Transverse colon (tissue), 4 donors: ENCODE results near the gene AXIN1. TPM values are rescaled to one million over a fixed set of nuclear protein-coding genes. Genes with fewer than 3 reads are reported as not detected.
A peak's percentile ranks its signal among the peaks of the same experiment; 100 is the strongest.

Experiments
- DNase-seq: peaks from one replicate; pipeline ENCODE4 v3.0.0-alpha.2; 2019
- H3K27ac ChIP-seq, 4 donors: fragments of 200-600 bp; sonication (generic); 2 replicates each; pipeline ENCODE4 v1.5.1; 2016 to 2018; ENCODE audit warnings: inconsistent platforms in 4 of 4
- H3K27me3 ChIP-seq: fragments of 200-600 bp; sonication (generic); 2 replicates; pipeline ENCODE4 v1.5.1; 2017; ENCODE audit warnings: inconsistent platforms
- H3K36me3 ChIP-seq, 4 donors: fragments of 200-600 bp; sonication (generic); 2 replicates each; pipeline ENCODE4 v1.5.1; 2017 to 2019; ENCODE audit warnings: inconsistent platforms in 4 of 4
- H3K4me1 ChIP-seq, 4 donors: fragments of 200-600 bp; sonication (generic); 2 replicates each; pipeline ENCODE4 v1.5.1; 2017 to 2020; ENCODE audit warnings: inconsistent platforms in 4 of 4
- H3K4me3 ChIP-seq, 4 donors: fragments of 200-600 bp; sonication (generic); 1 replicate in 1 of 4; 2 replicates in 3 of 4; pipeline versions ENCODE4 v1.5.1 to v1.6.1; 2017 to 2019; ENCODE audit warnings: inconsistent platforms in 4 of 4
- H3K9me3 ChIP-seq, 2 donors: fragments of 200-600 bp; sonication (generic); 2 replicates each; pipeline ENCODE4 v1.5.1; 2017 to 2019; ENCODE audit warnings: inconsistent platforms in 2 of 2
- EP300 ChIP-seq: sonication (generic); formaldehyde crosslinking; IDR thresholded peaks from one replicate; pipeline ENCODE4 v1.6.1; 2017; ENCODE audit warnings: antibody characterized with exemption, low read depth
- POLR2A ChIP-seq: fragments of 450-650 bp; IDR thresholded peaks from one replicate; pipeline ENCODE4 v1.6.1; 2016; ENCODE audit warnings: antibody characterized with exemption, mild to moderate bottlenecking, moderate library complexity
- POLR2AphosphoS5 ChIP-seq, 3 donors: sonication (generic); formaldehyde crosslinking; IDR thresholded peaks; one replicate each; pipeline ENCODE4 v1.6.1; 2016; ENCODE audit warnings: antibody characterized with exemption in 3 of 3
- WGBS, 2 donors: methylation state at CpG; one replicate each; pipeline ENCODE4 v1.1.5; 2018; ENCODE audit warnings: low coverage in 1 of 2; 5-methylcytosine and 5-hydroxymethylcytosine counted together
- in situ Hi-C, 4 donors: fragments of 200-750 bp; cut with MboI; loops; one replicate each; pipeline versions ENCODE4 v1.15.0 to v1.15.1; 2017; ENCODE audit warnings: low sequenced_read_pairs in 3 of 4, low pct_ligation_motif_present in 1 of 4, low pct_unique_long_range_greater_than_20kb in 1 of 4
- intact Hi-C: fragments of 100-400 bp; cut with DNase I; formaldehyde crosslinking; loops from one replicate; pipeline ENCODE4 v1.15.1; 2023; ENCODE audit warnings: low total_unique reads
- total RNA-seq, 4 donors: library from RNA; depleted of rRNA; stranded (reverse); fragments of >200 nt; gene quantifications; one replicate each; pipeline ENCODE4 v1.1.0, GENCODE V29; 2016
- TF ChIP-seq, protein P1 (sequence below), 5 experiments: fragments of 200-600 bp in 3 of 5; fragments of 450-650 bp in 2 of 5; sonication (generic) in 3 of 5; IDR thresholded peaks; 1 replicate in 2 of 5; 2 replicates in 3 of 5; pipeline ENCODE4 v1.5.1; 2016 to 2017; ENCODE audit warnings: antibody characterized with exemption in 5 of 5, inconsistent platforms in 3 of 5, mild to moderate bottlenecking in 2 of 5, moderate library complexity in 1 of 5

The AXIN1 gene
- total RNA-seq, 4 donors from 2014 or later, result 41.4 to 73.7 (median 58.7) TPM

DNA sequence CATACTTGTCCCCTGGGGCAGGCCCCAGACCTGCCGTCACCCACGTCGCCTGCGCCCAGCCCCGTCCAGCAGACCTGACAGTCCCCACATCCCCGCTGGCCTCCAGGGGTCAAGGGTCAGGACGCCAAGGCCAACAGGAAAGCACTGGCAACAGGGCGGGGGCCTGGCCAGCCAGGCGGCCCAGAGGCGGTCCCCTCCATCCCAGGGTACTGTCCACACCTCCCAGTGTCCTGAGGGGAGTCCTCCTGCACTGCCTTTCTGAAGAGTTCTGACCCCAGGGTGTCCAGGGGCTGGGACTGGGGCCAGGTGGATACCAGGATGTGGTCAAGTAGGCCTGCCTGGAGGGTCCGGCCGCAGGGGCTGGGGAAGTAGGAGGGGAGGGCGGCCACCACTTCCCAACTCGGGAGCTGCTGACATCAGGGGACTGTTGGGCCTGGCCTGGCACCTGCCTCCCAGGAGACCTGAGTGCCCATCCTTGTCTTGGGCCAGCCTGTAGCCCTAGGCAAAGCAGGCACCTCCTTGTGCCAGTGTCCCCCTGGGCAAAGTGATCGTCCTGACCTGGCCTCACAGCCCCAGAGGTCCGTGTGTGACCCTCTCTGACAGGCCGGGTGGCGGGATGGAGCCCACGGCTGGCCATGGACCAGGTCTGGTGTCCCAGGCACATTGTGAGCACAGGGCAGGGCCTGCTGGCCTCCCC is 6.7 kb upstream of the AXIN1 start:
- Histone ChIP-seq H3K27ac (no peak overlapping the region), H3K27me3 (peaks cover 10% of the 10 kb centered on the region), H3K4me1 (peaks cover 0 to 6% (median 3%) of the 10 kb centered on the region in 4 donors), H3K4me3 (no peak overlapping the region), H3K36me3 (no peaks in the 10 kb centered on the region), H3K9me3 (no peaks in the 10 kb centered on the region)
- peak; percentile 7 for DNase-seq
- in situ Hi-C loops (no loop called here), intact Hi-C loops (loop anchor here (10.0 kb wide), 1 partner anchor 114 kb away; no protein-coding TSS in a partner anchor)
- TF ChIP-seq EP300, result no peak
- WGBS, 2 donors, result 56 to 72% methylated on average over 9 to 18 of the region's 19 CpGs

DNA sequence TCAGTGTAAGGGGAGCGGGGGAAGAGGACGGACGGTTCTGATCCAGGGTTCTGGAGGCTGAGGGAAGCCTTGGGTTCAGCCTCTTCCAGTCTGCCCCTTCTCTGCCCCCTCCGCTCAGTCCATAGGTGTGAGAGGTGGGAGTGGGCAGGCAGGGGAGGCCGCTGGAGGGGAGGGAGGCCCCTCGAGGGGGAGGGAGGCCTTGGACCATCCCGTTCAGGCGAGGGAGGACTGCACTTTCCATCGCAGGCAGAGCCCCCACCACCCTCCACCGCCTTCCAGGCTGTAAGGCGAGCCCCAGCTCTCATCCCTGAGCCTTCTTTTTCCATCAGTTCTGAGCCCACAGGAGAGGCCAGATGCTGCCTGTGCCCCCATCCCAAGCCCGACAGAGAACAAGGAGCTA is 4.2 kb upstream of the AXIN1 start:
- in situ Hi-C loops, result no loop called here
- Histone ChIP-seq H3K4me1 (peaks cover 0 to 6% (median 5%) of the 10 kb centered on the region in 4 donors), H3K36me3 (no peaks in the 10 kb centered on the region), H3K9me3 (no peaks in the 10 kb centered on the region), H3K27ac (no peak overlapping the region), H3K4me3 (no peak overlapping the region), H3K27me3 (no peaks in the 10 kb centered on the region)
- intact Hi-C loops, result loop anchor here (10.0 kb wide), 1 partner anchor 112 kb away; no protein-coding TSS in a partner anchor
- TF ChIP-seq EP300 (no peak), POLR2A (no peak), POLR2AphosphoS5 (IDR thresholded peaks at IDR 0.05) (no peak)
- TF ChIP-seq, protein P1, sequence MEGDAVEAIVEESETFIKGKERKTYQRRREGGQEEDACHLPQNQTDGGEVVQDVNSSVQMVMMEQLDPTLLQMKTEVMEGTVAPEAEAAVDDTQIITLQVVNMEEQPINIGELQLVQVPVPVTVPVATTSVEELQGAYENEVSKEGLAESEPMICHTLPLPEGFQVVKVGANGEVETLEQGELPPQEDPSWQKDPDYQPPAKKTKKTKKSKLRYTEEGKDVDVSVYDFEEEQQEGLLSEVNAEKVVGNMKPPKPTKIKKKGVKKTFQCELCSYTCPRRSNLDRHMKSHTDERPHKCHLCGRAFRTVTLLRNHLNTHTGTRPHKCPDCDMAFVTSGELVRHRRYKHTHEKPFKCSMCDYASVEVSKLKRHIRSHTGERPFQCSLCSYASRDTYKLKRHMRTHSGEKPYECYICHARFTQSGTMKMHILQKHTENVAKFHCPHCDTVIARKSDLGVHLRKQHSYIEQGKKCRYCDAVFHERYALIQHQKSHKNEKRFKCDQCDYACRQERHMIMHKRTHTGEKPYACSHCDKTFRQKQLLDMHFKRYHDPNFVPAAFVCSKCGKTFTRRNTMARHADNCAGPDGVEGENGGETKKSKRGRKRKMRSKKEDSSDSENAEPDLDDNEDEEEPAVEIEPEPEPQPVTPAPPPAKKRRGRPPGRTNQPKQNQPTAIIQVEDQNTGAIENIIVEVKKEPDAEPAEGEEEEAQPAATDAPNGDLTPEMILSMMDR (IDR thresholded peaks at IDR 0.05), result no peak
- DNase-seq, result no peak
- 76 to 80% methylated on average over 1 to 10 of the region's 12 CpGs for WGBS, 2 donors

DNA sequence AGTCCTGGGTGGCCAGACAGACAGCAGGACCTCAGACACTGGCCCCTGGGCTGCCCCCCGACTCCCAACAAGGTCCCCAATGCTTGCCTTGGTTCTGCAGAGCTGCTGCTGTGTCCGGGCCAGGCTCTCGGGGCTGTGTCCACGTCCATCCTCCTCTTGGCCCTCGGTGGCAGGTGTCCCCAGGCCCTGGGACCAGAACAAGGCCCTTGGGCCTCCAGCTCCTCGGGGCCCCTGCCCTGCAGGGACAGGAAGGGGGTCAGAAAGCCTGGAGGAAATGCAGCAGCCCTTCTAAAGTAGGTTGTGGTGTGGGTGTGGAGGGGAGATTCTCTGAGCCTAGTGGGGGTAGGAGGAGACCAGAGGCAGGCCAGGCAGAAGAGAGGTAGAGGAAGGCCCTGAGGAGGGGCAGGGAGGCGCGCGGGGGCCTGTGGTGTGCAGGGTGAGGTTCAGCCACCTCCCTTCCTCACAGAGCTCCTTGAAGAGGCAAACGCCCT is 2.5 kb upstream of the AXIN1 start:
- Histone ChIP-seq H3K27me3 (no peaks in the 10 kb centered on the region), H3K4me1 (peaks cover 0 to 21% (median 18%) of the 10 kb centered on the region in 4 donors), H3K9me3 (no peaks in the 10 kb centered on the region), H3K27ac (no peak overlapping the region), H3K36me3 (no peaks in the 10 kb centered on the region), H3K4me3 (no peak overlapping the region)
- WGBS, 2 donors, result 80% methylated on average over 10 of the region's 10 CpGs; no CpG with 5 or more reads in 1 of the 2 donors
- no peak for TF ChIP-seq EP300
- intact Hi-C loops, result loop anchor here (10.0 kb wide), 1 partner anchor 110 kb away; no protein-coding TSS in a partner anchor
- DNase-seq, result no peak
- in situ Hi-C loops, result no loop called here

DNA sequence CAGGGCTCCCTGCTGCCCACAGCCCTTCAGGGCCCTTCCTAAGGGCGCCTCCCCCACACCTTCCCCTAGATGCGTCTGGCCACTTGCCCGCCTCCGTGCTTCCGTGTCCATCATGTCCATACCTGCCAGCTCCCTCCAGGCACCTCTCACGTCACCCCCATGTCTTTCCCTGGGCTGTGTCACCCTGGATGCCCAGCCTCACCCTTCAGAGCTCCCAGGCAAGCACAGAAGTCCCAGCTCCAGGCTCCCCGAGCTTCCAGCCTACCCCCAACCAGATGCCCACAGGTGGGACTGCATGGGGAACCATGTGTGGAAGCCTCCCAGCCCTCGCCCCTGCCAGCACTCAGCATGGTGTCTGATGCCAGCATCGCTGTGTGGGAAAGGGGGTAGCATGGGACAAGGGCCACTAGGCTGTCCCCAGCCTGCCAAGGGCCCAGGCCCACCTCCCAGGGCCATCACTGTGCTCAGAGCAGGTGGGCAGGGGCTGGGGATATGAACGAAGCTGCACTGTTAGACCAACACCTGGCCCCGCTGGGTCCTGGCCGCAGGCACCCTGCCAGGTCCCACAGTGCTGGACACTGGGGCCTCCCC is 1.9 kb upstream of the AXIN1 start:
- in situ Hi-C loops, result no loop called here

More for the DNA sequence above, 1.9 kb upstream of the AXIN1 start:
- 95% methylated on average over 12 of the region's 12 CpGs; no CpG with 5 or more reads in 1 of the 2 donors for WGBS, 2 donors
- no peak overlapping the region for H3K4me3 ChIP-seq
- no peaks in the 10 kb centered on the region for H3K9me3 ChIP-seq
- no peaks in the 10 kb centered on the region for H3K36me3 ChIP-seq
- H3K4me1 ChIP-seq, result peaks cover 0 to 26% (median 22%) of the 10 kb centered on the region in 4 donors
- intact Hi-C loops, result loop anchor here (10.0 kb wide), 1 partner anchor 110 kb away; no protein-coding TSS in a partner anchor
- H3K27ac ChIP-seq, result no peak overlapping the region
- DNase-seq, result no peak
- TF ChIP-seq, protein P1 (IDR thresholded peaks at IDR 0.05), result no peak
- TF ChIP-seq EP300 (no peak), POLR2A (no peak), POLR2AphosphoS5 (IDR thresholded peaks at IDR 0.05) (no peak)
- H3K27me3 ChIP-seq, result no peaks in the 10 kb centered on the region
